ENCODE data around the gene CMIP.

CMIP gene

DNA sequence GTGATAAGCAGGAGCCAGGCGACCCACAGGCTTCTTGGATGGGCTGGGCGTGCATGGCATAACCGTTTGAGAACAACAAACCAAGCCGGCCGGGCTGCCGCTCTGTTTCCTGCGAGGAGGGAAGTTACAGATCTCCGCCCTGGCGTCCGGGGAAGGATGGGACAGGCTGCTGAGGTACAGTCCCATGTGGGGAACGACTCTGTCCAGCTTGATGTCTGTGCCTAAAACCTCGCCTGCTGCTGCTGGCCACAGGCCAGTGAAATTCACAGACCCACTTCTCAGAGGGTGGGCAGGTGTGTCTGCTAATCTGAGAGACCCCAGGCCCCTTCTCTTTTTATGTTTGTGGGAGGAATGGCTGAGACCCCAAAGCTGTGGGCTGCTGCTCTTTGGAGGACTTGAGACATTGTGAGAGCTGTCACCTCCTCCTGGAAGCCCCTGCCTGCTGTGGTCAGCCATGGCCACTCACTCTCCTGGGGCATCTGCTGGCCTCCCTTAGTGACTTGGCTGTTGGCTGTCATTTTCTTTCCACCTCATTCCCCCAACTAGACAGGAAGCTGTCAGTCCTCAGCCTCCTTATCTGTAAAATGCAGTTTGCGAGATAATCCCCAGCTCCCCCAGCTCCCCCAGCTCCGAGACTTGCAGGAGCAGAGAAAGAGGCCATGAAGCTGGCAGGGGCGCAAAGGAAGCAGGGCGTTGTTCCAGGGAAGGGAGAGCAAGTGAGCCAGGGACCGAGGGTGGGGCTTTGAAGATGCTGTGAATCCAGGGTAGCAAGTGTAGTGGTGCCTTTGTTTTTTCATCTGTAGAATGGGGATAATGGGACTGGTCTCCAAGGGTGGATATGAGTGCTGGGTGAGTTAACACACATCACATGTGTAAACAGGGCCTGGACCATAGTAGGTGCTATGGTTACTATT lies 51.0 kb downstream of the CMIP start:
- no peak overlapping the region for H3K4me3 ChIP-seq (replicated peaks in 1 of 2; ENCODE audit: low read depth in 2 of 2, low read length in 2 of 2)
- TF ChIP-seq, protein P1, sequence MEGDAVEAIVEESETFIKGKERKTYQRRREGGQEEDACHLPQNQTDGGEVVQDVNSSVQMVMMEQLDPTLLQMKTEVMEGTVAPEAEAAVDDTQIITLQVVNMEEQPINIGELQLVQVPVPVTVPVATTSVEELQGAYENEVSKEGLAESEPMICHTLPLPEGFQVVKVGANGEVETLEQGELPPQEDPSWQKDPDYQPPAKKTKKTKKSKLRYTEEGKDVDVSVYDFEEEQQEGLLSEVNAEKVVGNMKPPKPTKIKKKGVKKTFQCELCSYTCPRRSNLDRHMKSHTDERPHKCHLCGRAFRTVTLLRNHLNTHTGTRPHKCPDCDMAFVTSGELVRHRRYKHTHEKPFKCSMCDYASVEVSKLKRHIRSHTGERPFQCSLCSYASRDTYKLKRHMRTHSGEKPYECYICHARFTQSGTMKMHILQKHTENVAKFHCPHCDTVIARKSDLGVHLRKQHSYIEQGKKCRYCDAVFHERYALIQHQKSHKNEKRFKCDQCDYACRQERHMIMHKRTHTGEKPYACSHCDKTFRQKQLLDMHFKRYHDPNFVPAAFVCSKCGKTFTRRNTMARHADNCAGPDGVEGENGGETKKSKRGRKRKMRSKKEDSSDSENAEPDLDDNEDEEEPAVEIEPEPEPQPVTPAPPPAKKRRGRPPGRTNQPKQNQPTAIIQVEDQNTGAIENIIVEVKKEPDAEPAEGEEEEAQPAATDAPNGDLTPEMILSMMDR (IDR thresholded peaks at IDR 0.05; ENCODE audit: low read depth, low read length) = no peak
- no peak for DNase-seq (ENCODE audit: low read depth in 2 of 2)

DNA sequence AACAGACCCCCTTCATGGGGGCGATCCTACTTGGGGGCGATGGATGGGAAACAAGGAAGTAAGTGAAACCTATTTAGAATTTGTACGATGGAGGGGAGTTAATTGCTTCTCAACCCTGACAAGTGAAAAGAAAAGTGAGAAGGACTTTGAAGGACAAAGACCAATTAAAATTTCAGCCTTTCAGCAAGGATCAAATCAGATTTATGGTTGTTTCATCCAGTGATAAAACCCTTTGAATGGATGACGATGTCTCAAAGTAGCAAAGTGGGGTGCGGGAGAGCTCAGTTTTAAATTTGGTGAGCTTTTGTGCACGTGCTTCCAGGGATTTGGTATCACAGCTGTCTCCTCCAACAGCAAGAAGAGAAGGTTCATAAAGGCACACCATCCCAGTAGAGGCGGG lies 51.7 kb downstream of the CMIP start:
- H3K4me3 ChIP-seq (replicated peaks in 1 of 2; ENCODE audit: low read depth in 2 of 2, low read length in 2 of 2) = no peak overlapping the region
- no peak for DNase-seq (ENCODE audit: low read depth in 2 of 2)
- TF ChIP-seq, protein P1 (IDR thresholded peaks at IDR 0.05; ENCODE audit: low read depth, low read length) = no peak

DNA sequence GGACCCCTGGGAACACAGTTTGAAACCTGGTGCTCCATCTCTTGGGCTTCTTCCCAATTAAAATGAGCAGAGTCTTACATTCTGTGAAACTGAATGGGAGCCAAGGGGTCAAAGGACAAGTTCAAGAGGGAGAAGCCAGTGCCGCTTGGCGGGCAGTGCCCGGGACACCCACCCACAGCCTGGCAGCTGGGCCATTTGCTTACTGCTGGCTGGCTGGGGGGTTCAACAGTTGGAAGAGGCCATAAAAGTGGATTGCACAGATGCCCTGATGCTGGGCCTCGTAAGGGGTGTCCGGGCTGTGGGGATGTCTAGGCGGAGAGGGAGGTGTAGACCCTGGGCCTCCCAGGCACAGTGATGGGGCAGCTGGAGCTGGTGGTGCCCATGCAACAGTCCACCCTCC lies 52.1 kb downstream of the CMIP start:
- TF ChIP-seq, protein P1 (IDR thresholded peaks at IDR 0.05; ENCODE audit: low read depth, low read length) = no peak
- H3K4me3 ChIP-seq (replicated peaks in 1 of 2; ENCODE audit: low read depth in 2 of 2, low read length in 2 of 2) = no peak overlapping the region
- DNase-seq (ENCODE audit: low read depth in 2 of 2) = no peak

DNA sequence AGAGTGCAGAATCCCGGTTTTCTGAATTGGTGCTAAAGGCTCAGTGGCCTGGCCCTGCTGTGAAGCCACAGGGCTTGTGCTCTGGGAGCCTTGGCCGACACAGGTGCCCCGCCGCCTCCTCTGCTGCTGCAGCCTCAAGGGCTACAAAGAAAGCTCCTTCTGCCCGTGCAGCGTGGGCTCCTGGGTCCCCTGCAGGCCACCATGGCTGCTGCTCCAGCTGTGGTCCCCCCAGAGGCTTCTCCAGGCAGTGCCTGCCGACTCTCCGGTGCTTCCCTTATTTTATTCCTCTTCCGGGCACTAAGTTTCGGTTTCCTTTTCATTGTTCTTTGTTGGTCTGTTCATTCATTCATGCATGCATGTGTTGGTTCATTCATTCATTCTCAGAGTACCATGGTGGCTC lies 53.1 kb downstream of the CMIP start:
- TF ChIP-seq, protein P1 (IDR thresholded peaks at IDR 0.05; ENCODE audit: low read depth, low read length) = no peak
- no peak overlapping the region for H3K4me3 ChIP-seq (replicated peaks in 1 of 2; ENCODE audit: low read depth in 2 of 2, low read length in 2 of 2)
- DNase-seq (ENCODE audit: low read depth in 2 of 2) = no peak

DNA sequence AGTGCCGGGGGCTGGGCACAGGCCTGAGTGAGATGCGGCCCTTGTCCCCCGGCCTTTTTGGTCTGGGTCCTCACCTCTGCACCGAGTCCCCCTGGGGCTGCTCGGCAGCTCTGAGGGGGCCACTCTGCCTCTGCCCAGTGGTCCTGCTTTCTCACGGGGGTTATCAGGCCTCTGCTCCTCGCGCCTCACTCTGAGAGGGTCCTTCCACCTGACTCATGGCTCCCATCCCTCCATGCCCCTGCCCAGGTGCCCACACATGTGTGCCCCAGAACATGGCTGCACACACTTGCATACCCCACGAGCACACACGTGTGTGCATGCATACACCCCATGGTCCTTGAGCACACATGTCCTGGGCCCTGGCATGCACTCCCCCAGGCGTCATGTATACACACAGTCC lies 53.7 kb downstream of the CMIP start:
- TF ChIP-seq, protein P1 (IDR thresholded peaks at IDR 0.05; ENCODE audit: low read depth, low read length) = no peak
- no peak overlapping the region for H3K4me3 ChIP-seq (replicated peaks in 1 of 2; ENCODE audit: low read depth in 2 of 2, low read length in 2 of 2)
- no peak for DNase-seq (ENCODE audit: low read depth in 2 of 2)

DNA sequence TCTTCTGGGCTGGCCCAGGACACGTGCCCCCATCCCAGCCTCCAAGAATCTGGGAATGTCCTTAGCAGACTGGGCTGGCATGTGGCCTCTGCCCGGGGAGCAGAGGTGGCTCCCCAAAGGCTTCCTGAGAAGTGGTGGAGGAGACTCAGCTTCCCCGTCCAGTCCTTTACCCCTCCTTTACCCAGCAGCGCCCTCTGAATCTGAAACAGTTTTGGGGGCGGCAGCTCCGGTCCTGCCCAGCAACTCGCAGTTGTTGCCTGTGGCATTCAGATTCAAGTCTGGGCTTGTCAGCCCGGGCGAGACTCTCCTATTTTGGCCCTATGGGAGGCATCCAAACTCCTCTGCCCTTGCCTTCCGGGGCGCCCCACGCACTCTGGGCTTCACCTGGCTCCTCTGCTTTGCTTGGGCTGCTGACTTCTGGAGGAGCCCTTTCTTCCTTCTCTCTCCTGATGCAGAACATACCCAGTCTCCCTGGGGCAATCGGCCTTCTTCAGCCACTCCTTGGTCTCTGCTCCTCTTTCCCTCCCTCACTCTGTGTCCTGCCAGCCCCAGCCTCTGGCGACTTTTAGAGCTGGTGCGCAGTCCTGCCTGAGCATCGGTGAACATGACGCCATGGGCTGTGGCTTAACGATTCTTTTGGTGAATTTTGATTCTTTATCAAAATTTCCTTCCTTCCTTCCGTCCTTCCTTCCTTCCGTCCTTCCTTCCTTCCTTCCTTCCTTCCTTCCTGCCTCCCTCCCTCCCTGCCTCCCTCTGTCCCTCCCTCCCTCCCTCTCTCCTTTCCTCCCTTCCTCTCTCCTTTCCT lies 55.2 kb downstream of the CMIP start:
- TF ChIP-seq, protein P1 (IDR thresholded peaks at IDR 0.05; ENCODE audit: low read depth, low read length) = no peak
- H3K4me3 ChIP-seq (replicated peaks in 1 of 2; ENCODE audit: low read depth in 2 of 2, low read length in 2 of 2) = no peak overlapping the region
- no peak for DNase-seq (ENCODE audit: low read depth in 2 of 2)

Data from cardiac fibroblast (primary cell).